Left ventricle myocardium superior (tissue), 1 donor: ENCODE data around the gene TMC8. TPM values are rescaled to one million over a fixed set of nuclear protein-coding genes. Genes with fewer than 3 reads are reported as not detected.
A peak's percentile ranks its signal among the peaks of the same experiment; 100 is the strongest.

Experiments used
- ATAC-seq: fragments of 200-7000 bp; cut with Tn5 transposase; one replicate; pipeline ENCODE4 v1.9.1; 2020; ENCODE audit warnings: mild to moderate bottlenecking, moderate library complexity
- DNase-seq: peaks from one replicate; pipeline ENCODE4 v3.0.0-alpha.2; 2020
- intact Hi-C: fragments of 100-400 bp; cut with micrococcal nuclease; formaldehyde crosslinking; loops from one replicate; pipeline ENCODE4 v1.11.0; 2022
- total RNA-seq: library from RNA; stranded (reverse); fragmentation: NEBNext Ultra II Directional; extraction: Animal tissue kit (Norgen Biotek cat#: 25700); gene quantifications from one replicate; pipeline ENCODE4 v1.2.1, GENCODE V29; 2021
- donor health status: DM: no; HTN: yes; CAD: no; lungs with severe emphysema.

TMC8 gene
- total RNA-seq, 1 donor from 2014 or later: 1.5 TPM

DNA sequence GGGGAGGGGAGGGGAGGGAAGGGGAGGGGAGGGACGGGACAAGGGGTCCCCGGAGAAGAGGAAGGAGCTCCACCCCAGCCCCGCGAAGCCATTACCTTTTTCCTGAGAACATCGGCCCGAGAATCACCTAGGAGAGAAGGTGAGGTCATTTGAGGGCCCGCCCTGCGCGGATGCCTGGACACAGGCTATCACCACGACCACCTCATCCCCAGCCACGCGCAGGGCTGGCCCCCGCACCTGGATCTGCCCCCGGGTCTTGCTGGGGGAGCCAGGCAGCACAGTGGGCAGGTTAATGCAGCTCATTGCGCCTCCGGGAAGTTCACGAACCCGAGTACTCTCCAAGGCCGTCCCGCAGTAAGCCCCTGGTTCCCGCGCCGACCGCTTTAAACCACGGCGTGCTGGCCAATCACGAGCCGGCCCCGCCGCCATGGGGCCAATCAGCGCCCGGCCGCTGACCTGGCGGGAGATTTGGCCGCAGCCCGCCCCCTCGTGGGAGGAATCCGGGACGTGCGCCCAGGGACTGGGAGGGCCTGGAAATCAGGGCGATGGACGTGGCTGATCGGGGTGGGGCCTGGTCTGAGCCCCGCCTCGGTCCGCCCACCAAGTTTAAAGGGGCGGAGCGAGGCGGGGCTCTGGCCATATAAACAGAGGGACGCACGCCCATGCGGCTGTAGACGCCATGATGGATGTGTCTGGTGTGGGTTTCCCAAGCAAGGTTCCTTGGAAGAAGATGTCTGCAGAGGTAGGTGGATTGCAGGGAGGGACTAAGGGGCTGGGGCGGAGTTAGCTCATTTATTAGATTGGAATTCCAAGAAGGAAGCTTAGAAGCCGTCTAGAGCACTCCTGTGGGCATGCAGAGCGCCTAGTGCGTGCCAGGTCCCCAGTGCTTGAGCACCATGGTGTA is 56.4 kb downstream of the TMC8 start, which contains the start of the genes AFMID and TK1:
TSS of gene AFMID (plus strand) at position 671 of the 904 bp plus-strand sequence. CDS start at position 680, 9 bp downstream.
TSS of gene TK1 (minus strand) at position 361 of the 904 bp plus-strand sequence. CDS start at position 303, 58 bp downstream.
- intact Hi-C loops: no loop called here
- DNase-seq (peak; percentile 97), ATAC-seq (peak; percentile 96)

Other genes with a start within 250 kb of the TMC8 start
- 21.2 TPM for gene TNRC6C, start 172.1 kb upstream of the TMC8 start, total RNA-seq
- 69.2 TPM for gene TMC6, start 2.0 kb upstream of the TMC8 start, total RNA-seq
- not detected for gene C17orf99, start 15.6 kb downstream of the TMC8 start, total RNA-seq
- 120 TPM for gene SYNGR2, start 37.8 kb downstream of the TMC8 start, total RNA-seq
- gene TK1, start 56.3 kb downstream of the TMC8 start, total RNA-seq: 2.1 TPM
- gene AFMID, start 56.6 kb downstream of the TMC8 start, total RNA-seq: 45.0 TPM
- 0.69 TPM for gene BIRC5, start 83.5 kb downstream of the TMC8 start, total RNA-seq
- not detected for gene TMEM235, start 100.9 kb downstream of the TMC8 start, total RNA-seq
- 11.1 TPM for gene SOCS3, start 229.3 kb downstream of the TMC8 start, total RNA-seq
- gene PGS1, start 247.9 kb downstream of the TMC8 start, total RNA-seq: 18.3 TPM